Stimulated activated CD8-positive, alpha-beta memory T cell treated with anti-CD3 and anti-CD28 coated beads, Interleukin-4, amount 100 ng/mL, for 24 hours (primary cell): ENCODE results near the gene AASS.

ENCODE experiments used
- DNase-seq: peaks from one replicate; pipeline ENCODE4 v3.0.0-alpha.2; 2020; ENCODE audit warnings: low read depth

The AASS gene

GRCh38 chr7:122118757-122119156 is 25.3 kb downstream of the AASS start:
- DNase-seq, result no peak

GRCh38 chr7:122103064-122103463 is 41.0 kb downstream of the AASS start:
- DNase-seq, result no peak

GRCh38 chr7:122100021-122100420 is 44.0 kb downstream of the AASS start:
- DNase-seq, result no peak

GRCh38 chr7:122095642-122096041 is 48.4 kb downstream of the AASS start:
- no peak for DNase-seq

GRCh38 chr7:122094549-122094948 is 49.5 kb downstream of the AASS start:
- DNase-seq, result no peak

GRCh38 chr7:122092964-122093797 is 50.9 kb downstream of the AASS start:
- peak; percentile 19 for DNase-seq

GRCh38 chr7:122082670-122083069 is 61.4 kb downstream of the AASS start:
- no peak for DNase-seq

- DNase-seq, result no peak
These were observed 61.9 kb downstream of the AASS start for GRCh38 chr7:122082160-122082559.

- DNase-seq, result no peak
These were observed 70.4 kb downstream of the AASS start for GRCh38 chr7:122073635-122074034.

- no peak for DNase-seq
These were observed 71.0 kb downstream of the AASS start for GRCh38 chr7:122072924-122073599.

GRCh38 chr7:122072272-122072671 is 71.8 kb downstream of the AASS start:
- DNase-seq, result no peak

- DNase-seq, result no peak
These were observed 73.2 kb downstream of the AASS start for GRCh38 chr7:122070834-122071233.

GRCh38 chr7:122070062-122070461 is 74.0 kb downstream of the AASS start:
- DNase-seq, result no peak

GRCh38 chr7:122068999-122069398 is 75.0 kb downstream of the AASS start:
- DNase-seq, result no peak

- no peak for DNase-seq
These were observed 76.0 kb downstream of the AASS start for GRCh38 chr7:122068046-122068445.

GRCh38 chr7:122067077-122067476 is 77.0 kb downstream of the AASS start:
- DNase-seq, result no peak

GRCh38 chr7:122064971-122065370 is 79.1 kb downstream of the AASS start:
- DNase-seq, result no peak

- no peak for DNase-seq
These were observed 80.9 kb downstream of the AASS start for GRCh38 chr7:122063146-122063545.

GRCh38 chr7:122059542-122059941 is 84.5 kb downstream of the AASS start:
- DNase-seq, result no peak

- DNase-seq, result no peak
These were observed 87.1 kb downstream of the AASS start for GRCh38 chr7:122056977-122057376.

- no peak for DNase-seq
These were observed 89.0 kb downstream of the AASS start for GRCh38 chr7:122055073-122055472.

- no peak for DNase-seq
These were observed 89.7 kb downstream of the AASS start for GRCh38 chr7:122054393-122054792.

GRCh38 chr7:122046402-122046801 is 97.6 kb downstream of the AASS start:
- no peak for DNase-seq

GRCh38 chr7:122040147-122040546 is 103.9 kb downstream of the AASS start:
- no peak for DNase-seq
